ENCODE measurements around the gene MIXL1. TPM values are rescaled to one million over a fixed set of nuclear protein-coding genes. Genes with fewer than 3 reads are reported as not detected.

MIXL1 gene
- total and polyA plus RNA-seq, 2 of the 13 experiments (the other 11 are each of a cell fraction or from before 2014, with no cell fraction given), result 7.6 to 18.5 TPM

GRCh38 chr1:226248091-226248490 lies 24.6 kb downstream of the MIXL1 start:
- in situ Hi-C loops (cut with HindIII; ENCODE audit: extremely low pct_ligation_motif_present, low pct_unique_long_range_greater_than_20kb), result no loop called here
- POLR2A ChIA-PET, result no interaction called here
- no TSS peak for BruUV-seq (replicated peaks)

GRCh38 chr1:226248796-226249195 lies 25.3 kb downstream of the MIXL1 start:
- H3K27me3 ChIP-seq (ENCODE audit: control insufficient read depth in 1 of 2, insufficient read depth in 2 of 2, low read length in 2 of 2), result no peaks in the 10 kb centered on the region
- H3K36me3 ChIP-seq (replicated peaks in 1 of 2; ENCODE audit: control insufficient read depth in 1 of 2, insufficient read depth in 2 of 2, low read length in 2 of 2), result peaks cover 0 to 18% of the 10 kb centered on the region in 2 experiments; a peak in 3 of 5 replicates
- 91% methylated on average over 3 of the region's 3 CpGs for WGBS (ENCODE audit: low lambda C conversion rate)
- DNase-seq (ENCODE audit: low spot score) (no peak), ATAC-seq (no peak), FAIRE-seq (no peak)
- ChIA-PET CTCF (ENCODE audit: low intra/inter-chr PET ratio, low total read pairs) (no interaction called here), POLR2A (no interaction called here)
- H3K27ac ChIP-seq (ENCODE audit: extremely low read length, insufficient read depth, low read length), result no peak overlapping the region
- no peak overlapping the region for H3K4me3 ChIP-seq (replicated peaks in 1 of 3; ENCODE audit: insufficient read depth in 1 of 3, low read depth in 2 of 3, low read length in 3 of 3)
- no peak overlapping the region for H2AFZ ChIP-seq (ENCODE audit: low read length)
- no peaks in the 10 kb centered on the region for H3K79me2 ChIP-seq (ENCODE audit: insufficient read depth, low read length)
- H3K9me3 ChIP-seq (ENCODE audit: low read length), result no peaks in the 10 kb centered on the region
- in situ Hi-C loops (cut with HindIII; ENCODE audit: extremely low pct_ligation_motif_present, low pct_unique_long_range_greater_than_20kb), result no loop called here
- no peaks in the 10 kb centered on the region for H4K20me1 ChIP-seq (ENCODE audit: insufficient read depth, low read length)
- TF ChIP-seq ZNF703 (CRISPR knock-in tag; IDR thresholded peaks at IDR 0.05; ENCODE audit: borderline replicate concordance), result no peak
- no peak for TF ChIP-seq ZFP62 (CRISPR knock-in tag; IDR thresholded peaks at IDR 0.05)
- TF ChIP-seq ZFP36 (IDR thresholded peaks at IDR 0.05; ENCODE audit: borderline replicate concordance, low read depth, low read length, partially characterized antibody), result no peak
- TF ChIP-seq ELF3 (CRISPR knock-in tag; IDR thresholded peaks at IDR 0.05), result no peak
- no peak for TF ChIP-seq RBFOX2 (IDR thresholded peaks at IDR 0.05; ENCODE audit: low read depth, low read length)
- no peak for TF ChIP-seq HIVEP1 (CRISPR knock-in tag; IDR thresholded peaks at IDR 0.05)
- no peak for TF ChIP-seq MYPOP (CRISPR knock-in tag; IDR thresholded peaks at IDR 0.05)
- no peak for TF ChIP-seq ZNF543 (CRISPR knock-in tag; IDR thresholded peaks at IDR 0.05)
- no peak for TF ChIP-seq GATA4 (IDR thresholded peaks at IDR 0.05; ENCODE audit: borderline replicate concordance, low read depth)
- no peak for TF ChIP-seq ZSCAN22 (CRISPR knock-in tag; IDR thresholded peaks at IDR 0.05)
- TF ChIP-seq HNRNPUL1 (IDR thresholded peaks at IDR 0.05; ENCODE audit: low read depth, low read length), result no peak
- TF ChIP-seq RFXANK (CRISPR knock-in tag; IDR thresholded peaks at IDR 0.05), result no peak
- TF ChIP-seq TBX2 (CRISPR knock-in tag; IDR thresholded peaks at IDR 0.05; ENCODE audit: borderline replicate concordance), result no peak
- no peak for TF ChIP-seq JUN (CRISPR knock-in tag; IDR thresholded peaks at IDR 0.05)
- TF ChIP-seq PCBP2 (optimal IDR thresholded peaks at IDR 0.05; ENCODE audit: low read depth, low read length, poor library complexity, severe bottlenecking), result no peak
- TF ChIP-seq SMYD3 (CRISPR knock-in tag; IDR thresholded peaks at IDR 0.05), result no peak
- no peak for TF ChIP-seq TEAD2 (CRISPR knock-in tag; IDR thresholded peaks at IDR 0.05)
- BruUV-seq (replicated peaks), result no TSS peak
- no peak overlapping the region for H3K9ac ChIP-seq (ENCODE audit: insufficient read depth, low read depth, low read length)
- H3K4me1 ChIP-seq (ENCODE audit: insufficient read depth, low read length), result no peaks in the 10 kb centered on the region
- no peak overlapping the region for H3K4me2 ChIP-seq (ENCODE audit: low read depth, low read length)
- intact Hi-C loops (cut with micrococcal nuclease; ENCODE audit: unreplicated experiment), result no loop called here

More at GRCh38 chr1:226248091-226248490, 24.6 kb downstream of the MIXL1 start:
- Histone ChIP-seq H3K9me3 (ENCODE audit: low read length) (no peaks in the 10 kb centered on the region), H3K4me1 (ENCODE audit: insufficient read depth, low read length) (no peaks in the 10 kb centered on the region), H2AFZ (ENCODE audit: low read length) (no peak overlapping the region), H3K36me3 (replicated peaks in 1 of 2; ENCODE audit: control insufficient read depth in 1 of 2, insufficient read depth in 2 of 2, low read length in 2 of 2) (peaks cover 0 to 18% of the 10 kb centered on the region in 2 experiments; a peak in 2 of 5 replicates), H3K4me3 (replicated peaks in 1 of 3; ENCODE audit: insufficient read depth in 1 of 3, low read depth in 2 of 3, low read length in 3 of 3) (no peak overlapping the region), H4K20me1 (ENCODE audit: insufficient read depth, low read length) (no peaks in the 10 kb centered on the region), H3K4me2 (ENCODE audit: low read depth, low read length) (no peak overlapping the region), H3K27me3 (ENCODE audit: control insufficient read depth in 1 of 2, insufficient read depth in 2 of 2, low read length in 2 of 2) (no peaks in the 10 kb centered on the region), H3K79me2 (ENCODE audit: insufficient read depth, low read length) (no peaks in the 10 kb centered on the region), H3K27ac (ENCODE audit: extremely low read length, insufficient read depth, low read length) (no peak overlapping the region), H3K9ac (ENCODE audit: insufficient read depth, low read depth, low read length) (no peak overlapping the region)
- intact Hi-C loops (cut with micrococcal nuclease; ENCODE audit: unreplicated experiment), result no loop called here
- TF ChIP-seq CEBPB (IDR thresholded peaks at IDR 0.05; ENCODE audit: borderline replicate concordance, low read depth, low read length) (peak; percentile 8; the same call in 1 of the 2 replicates), SMYD3 (CRISPR knock-in tag; IDR thresholded peaks at IDR 0.05) (no peak)
- CTCF ChIA-PET (ENCODE audit: low intra/inter-chr PET ratio, low total read pairs), result no interaction called here
- 95% methylated on average over 2 of the region's 2 CpGs for WGBS (ENCODE audit: low lambda C conversion rate)
- FAIRE-seq (no peak), DNase-seq (ENCODE audit: low spot score) (no peak), ATAC-seq (no peak)
